ENCODE measurements around the gene KRT7. TPM values are rescaled to one million over a fixed set of nuclear protein-coding genes. Genes with fewer than 3 reads are reported as not detected.

Gene KRT7
- total and polyA plus RNA-seq, 2 donors (not counting 1 experiment from before 2014, with no cell fraction given), result not detected

DNA sequence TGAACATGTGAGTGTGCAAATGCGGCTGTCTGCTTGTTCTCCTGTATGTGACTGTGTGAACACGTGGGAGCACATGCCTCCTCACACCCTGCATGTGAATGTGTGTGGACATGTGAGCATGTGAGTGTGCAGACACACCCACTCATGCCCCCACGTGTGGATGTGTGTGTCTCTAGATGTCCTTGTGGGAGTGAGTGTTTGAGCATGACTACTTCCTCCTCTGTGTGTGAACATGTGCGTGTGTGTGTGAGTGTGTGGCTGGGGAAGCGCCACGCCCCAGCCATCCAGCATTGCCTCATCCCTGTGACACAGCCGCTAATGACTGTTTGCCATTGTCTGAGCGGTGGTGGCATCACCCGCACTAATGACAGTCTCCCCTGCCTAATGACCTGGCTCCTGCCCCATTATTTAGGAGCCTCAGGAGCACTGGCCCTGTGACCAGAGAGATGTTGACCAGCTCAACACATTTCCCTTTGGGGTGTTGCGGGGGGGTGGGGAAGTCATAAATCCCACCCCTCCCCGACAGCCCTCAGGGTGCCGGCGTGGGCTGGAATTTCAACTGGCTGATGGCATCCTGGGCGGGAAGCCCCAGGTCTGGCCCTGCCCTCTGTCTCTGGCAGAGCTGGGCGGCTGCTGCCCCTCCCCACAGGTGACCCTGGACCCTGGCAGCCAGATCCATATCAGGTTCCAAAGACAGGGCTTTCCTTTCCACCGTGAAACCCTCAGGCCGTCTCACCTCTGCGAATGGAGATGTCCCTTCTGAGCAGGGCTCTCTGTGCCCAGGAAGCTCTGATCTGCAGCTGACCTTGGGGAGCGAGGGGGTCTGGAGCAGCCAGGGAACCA, 29.7 kb upstream of the KRT7 start:
- no peak for TF ChIP-seq EZH2 (IDR thresholded peaks at IDR 0.05; ENCODE audit: borderline replicate concordance, insufficient read depth, low read depth, low read length, poor library complexity, severe bottlenecking)
- TF ChIP-seq, protein P1, sequence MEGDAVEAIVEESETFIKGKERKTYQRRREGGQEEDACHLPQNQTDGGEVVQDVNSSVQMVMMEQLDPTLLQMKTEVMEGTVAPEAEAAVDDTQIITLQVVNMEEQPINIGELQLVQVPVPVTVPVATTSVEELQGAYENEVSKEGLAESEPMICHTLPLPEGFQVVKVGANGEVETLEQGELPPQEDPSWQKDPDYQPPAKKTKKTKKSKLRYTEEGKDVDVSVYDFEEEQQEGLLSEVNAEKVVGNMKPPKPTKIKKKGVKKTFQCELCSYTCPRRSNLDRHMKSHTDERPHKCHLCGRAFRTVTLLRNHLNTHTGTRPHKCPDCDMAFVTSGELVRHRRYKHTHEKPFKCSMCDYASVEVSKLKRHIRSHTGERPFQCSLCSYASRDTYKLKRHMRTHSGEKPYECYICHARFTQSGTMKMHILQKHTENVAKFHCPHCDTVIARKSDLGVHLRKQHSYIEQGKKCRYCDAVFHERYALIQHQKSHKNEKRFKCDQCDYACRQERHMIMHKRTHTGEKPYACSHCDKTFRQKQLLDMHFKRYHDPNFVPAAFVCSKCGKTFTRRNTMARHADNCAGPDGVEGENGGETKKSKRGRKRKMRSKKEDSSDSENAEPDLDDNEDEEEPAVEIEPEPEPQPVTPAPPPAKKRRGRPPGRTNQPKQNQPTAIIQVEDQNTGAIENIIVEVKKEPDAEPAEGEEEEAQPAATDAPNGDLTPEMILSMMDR (IDR thresholded peaks at IDR 0.05), result no peak
- Histone ChIP-seq H4K20me1 (ENCODE audit: control insufficient read depth, insufficient read depth, low read length, poor library complexity, severe bottlenecking) (no peaks in the 10 kb centered on the region), H3K79me2 (ENCODE audit: control insufficient read depth, insufficient read depth, low read length) (no peaks in the 10 kb centered on the region), H3K9me3 (ENCODE audit: control extremely low read depth in 1 of 3, control insufficient read depth in 2 of 3, insufficient read depth in 1 of 3, low read length in 2 of 3) (no peaks in the 10 kb centered on the region), H3K4me1 (ENCODE audit: control insufficient read depth in 2 of 2, insufficient read depth in 2 of 2, low read length in 2 of 2) (no peaks in the 10 kb centered on the region), H3K4me2 (replicated peaks; ENCODE audit: low read depth, low read length, poor library complexity, severe bottlenecking) (no peak overlapping the region), H3K27ac (ENCODE audit: low read length in 2 of 2) (no peak overlapping the region), H2AFZ (ENCODE audit: insufficient read depth, low read depth, low read length, poor library complexity, severe bottlenecking) (no peak overlapping the region), H3K4me3 (ENCODE audit: control extremely low read depth in 1 of 5, extremely low read depth in 1 of 5, insufficient read depth in 1 of 5, low read depth in 2 of 5, low read length in 4 of 5) (no peak overlapping the region), H3K9ac (ENCODE audit: low read length) (no peak overlapping the region), H3K36me3 (replicated peaks in 1 of 2; ENCODE audit: control extremely low read depth in 1 of 2, control insufficient read depth in 1 of 2, extremely low read depth in 1 of 2, insufficient read depth in 2 of 2, low read length in 1 of 2) (no peaks in the 10 kb centered on the region), H3K27me3 (replicated peaks in 1 of 4; ENCODE audit: control extremely low read depth in 1 of 4, control insufficient read depth in 3 of 4, insufficient read depth in 4 of 4, low read length in 3 of 4) (peaks cover 0 to 11% (median 0%) of the 10 kb centered on the region in 4 experiments)
- CTCF ChIA-PET, result no interaction called here
- Mint-ChIP-seq H3K4me3 (no peak overlapping the region), H3K27me3 (peaks cover 27% of the 10 kb centered on the region), H3K4me1 (peaks cover 5% of the 10 kb centered on the region), H3K27ac (no peak overlapping the region), H3K9me3 (ENCODE audit: insufficient read depth) (no peaks in the 10 kb centered on the region)
- ATAC-seq (ENCODE audit: low read depth) (no peak), DNase-seq (no peak)
- POLR2A ChIA-PET, result no interaction called here
- intact Hi-C loops (cut with micrococcal nuclease), result no loop called here
- WGBS (ENCODE audit: insufficient coverage), result 44% methylated on average over 14 of the region's 19 CpGs
